ENCODE data around the gene EME1. TPM values are rescaled to one million over a fixed set of nuclear protein-coding genes. Genes with fewer than 3 reads are reported as not detected.
A peak's percentile ranks its signal among the peaks of the same experiment; 100 is the strongest.
"Not testable (repeated sequence)": the region's sequence is repeated elsewhere in the genome, so short reads cannot be mapped to it uniquely, and the experiment has no call there.

EME1 gene, protein sequence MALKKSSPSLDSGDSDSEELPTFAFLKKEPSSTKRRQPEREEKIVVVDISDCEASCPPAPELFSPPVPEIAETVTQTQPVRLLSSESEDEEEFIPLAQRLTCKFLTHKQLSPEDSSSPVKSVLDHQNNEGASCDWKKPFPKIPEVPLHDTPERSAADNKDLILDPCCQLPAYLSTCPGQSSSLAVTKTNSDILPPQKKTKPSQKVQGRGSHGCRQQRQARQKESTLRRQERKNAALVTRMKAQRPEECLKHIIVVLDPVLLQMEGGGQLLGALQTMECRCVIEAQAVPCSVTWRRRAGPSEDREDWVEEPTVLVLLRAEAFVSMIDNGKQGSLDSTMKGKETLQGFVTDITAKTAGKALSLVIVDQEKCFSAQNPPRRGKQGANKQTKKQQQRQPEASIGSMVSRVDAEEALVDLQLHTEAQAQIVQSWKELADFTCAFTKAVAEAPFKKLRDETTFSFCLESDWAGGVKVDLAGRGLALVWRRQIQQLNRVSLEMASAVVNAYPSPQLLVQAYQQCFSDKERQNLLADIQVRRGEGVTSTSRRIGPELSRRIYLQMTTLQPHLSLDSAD
- total RNA-seq = 0.79 and 1.5 TPM in 2 replicates

DNA sequence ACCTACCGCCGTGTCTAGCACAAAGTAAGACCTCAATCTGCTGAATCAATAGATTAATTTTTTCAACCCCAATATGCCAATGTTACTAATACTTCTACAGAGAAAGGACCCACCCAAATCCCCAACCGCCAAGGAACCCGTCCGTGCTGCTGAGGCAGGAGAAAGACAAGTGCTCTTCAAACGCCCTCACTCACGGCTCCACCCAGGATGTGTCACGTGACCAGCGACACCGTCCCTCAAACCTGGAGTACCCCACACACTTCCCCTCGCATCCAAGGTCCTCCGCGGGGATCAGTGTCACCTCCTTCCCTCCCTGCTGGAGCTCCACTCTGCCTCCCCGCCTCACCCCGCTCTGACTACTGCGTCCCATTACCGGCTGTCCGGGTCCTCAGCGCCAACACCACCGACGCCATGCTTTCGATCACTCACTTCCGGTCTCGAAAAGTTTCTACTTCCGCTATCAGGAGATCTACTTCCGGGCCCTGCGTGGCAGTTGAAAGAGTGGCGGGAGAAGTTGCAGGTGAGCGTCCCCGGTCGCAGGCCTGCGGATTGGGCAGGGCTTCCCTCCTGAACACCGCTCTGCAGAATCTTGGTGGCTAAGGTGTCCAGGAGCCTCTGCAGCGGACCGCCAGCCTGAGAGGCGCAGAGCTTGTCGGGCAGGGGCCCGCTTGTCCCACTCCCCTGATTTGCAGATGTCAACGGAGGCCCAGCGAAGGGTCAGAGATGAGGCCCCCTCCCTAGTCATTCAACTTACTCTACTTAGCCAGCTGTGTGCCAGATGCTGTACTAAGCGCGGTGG, at the start of gene EME1, which contains the start of gene MRPL27:
Gene EME1, plus strand, starts transcription at position 472 of the 799 bp plus-strand sequence. CDS start 1,980 bp downstream, outside the sequence.
Gene MRPL27, minus strand, starts transcription at position 427 of the 799 bp plus-strand sequence. Its CDS starts 14 bp downstream, at position 413.
- peak; percentile 87 for DNase-seq (ENCODE audit: low read depth in 2 of 2)

DNA sequence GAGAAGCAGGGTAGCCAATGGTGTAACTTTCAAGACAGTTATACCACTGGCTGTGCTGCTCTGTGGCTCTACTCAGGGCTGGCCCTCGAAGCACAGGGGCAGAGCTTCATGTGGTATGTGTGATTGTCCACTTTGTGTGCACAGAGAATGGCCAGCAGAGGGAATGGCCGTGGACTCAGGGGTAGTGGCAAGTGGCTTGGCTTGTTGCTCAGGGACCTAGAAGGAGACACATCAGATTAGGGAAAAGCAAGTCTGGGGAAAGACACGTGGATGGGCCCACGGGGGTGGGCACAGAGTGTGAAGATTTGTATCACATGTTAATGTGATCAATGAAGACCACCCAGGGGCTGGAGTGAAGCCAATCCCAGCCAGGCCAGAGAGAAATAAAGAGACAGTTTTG, 47.1 kb upstream of the EME1 start:
- DNase-seq (ENCODE audit: low read depth in 2 of 2) = no peak

DNA sequence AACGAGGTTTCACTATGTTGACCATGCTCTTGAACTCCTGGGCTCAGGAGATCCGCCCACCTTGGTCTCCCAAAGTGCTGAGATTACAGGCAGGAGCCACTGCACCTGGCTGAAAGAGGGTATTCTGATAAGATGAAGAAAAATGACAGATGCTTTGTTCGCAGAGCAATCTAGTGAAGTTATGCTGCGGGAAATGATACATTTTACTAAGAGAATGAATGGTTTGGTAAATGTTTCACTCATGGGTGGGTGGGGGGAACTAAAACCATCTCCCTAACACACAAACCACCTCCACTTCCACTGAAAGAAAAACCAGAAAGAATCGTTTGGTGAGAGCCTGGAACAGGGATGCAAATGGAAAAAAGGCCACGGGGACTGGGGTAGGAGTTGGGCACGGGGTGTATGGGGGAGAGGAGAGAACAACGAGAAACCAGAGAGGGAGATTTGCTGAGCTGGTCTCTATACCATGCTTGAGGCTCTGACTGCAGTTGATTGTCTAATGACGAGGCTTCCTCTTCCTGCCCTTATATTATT, 46.1 kb upstream of the EME1 start:
- no peak for DNase-seq (ENCODE audit: low read depth in 2 of 2)

DNA sequence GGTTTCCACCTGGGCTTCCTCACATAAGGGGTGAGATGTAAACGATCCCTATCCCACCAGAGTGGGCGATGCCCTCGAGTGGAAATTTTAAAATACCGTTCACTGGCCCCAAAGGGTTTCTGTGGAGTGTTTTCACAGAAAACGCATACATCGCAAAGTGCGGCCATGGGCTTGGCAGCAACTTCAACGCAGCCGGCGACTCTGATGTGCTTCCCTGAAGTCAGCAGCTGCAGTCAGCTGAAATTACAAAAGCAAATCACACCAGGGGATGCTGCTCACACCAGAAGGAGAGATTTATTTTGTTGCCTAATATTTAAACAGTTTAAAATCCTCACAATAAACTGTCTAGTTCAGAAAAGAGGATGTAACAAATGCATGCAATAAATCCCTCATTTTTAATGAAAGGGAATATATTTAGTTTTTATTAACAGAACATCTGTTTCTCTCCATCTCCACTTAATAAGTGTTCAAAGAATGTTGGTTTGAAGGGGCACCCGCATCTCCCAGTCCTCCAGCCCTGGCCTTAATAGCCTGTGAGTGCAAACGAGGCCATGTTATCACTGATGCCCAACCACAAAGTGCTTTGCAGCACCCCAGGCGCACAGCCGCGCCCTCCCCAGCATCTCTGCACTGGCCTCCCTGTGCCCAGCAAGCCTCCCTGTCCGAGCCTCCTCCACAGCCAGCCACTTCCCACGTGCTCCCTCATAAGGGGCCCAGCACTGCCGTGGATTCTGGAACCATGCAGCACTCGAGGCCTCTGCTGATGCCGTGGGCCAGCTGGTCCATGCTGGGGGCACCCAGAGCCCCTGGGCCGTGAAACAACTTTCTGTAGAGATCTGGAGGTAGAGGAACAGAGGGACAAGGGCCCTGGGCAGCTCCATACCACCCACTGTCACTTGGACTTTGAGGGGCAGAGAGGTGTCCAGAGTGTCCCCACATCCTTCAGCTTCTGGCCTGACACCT, 44.4 kb upstream of the EME1 start:
- no peak for DNase-seq (ENCODE audit: low read depth in 2 of 2)

DNA sequence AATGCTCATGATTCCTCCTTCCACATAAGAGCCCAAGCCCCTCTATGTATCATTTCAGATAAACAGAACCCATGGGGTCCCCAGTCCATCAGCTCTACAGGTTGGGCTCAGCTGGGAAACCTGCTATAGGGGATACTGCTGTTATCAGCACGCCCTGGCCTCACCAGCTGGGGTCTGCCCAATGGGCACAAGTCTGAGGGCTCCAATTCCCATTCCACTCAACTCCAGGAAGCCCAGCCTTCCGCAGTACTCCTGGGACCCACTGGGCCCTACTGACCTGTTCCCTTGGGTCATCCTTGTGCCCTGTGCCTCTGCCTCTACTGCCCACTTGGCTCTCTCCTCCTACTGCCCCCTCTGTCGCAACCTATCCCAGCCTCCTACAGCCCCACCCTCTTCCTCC, 43.3 kb upstream of the EME1 start:
- DNase-seq (ENCODE audit: low read depth in 2 of 2) = no peak

DNA sequence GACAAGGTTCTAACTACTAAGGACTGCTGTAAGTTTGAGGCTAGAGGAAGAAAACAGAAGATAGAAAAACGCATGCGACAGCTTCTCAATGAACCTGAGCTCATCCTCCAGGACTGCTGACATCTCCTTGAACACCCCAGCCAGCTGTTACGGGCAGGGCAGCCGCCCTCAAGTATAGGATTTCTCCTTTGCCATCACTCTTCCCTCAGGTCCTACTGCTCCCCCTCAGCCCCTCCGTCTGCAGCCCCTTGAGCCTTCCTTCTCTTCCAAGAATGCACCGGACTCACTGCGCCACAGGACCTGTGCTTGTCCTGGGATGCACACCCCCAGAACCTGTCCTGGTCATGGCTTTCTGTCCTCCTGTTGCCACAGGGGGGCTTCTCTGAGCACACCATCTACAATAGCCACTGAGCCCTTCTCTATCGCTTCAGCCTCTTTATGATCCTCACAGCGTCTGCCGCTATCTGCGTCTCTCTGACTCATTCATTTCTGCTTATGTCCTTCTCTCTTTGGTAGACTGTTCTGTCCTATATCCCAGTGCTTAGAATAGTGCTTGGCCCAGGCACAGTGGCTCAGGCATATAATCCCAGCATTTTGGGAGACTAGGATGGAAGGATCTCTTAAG, 42.8 kb upstream of the EME1 start:
- DNase-seq (ENCODE audit: low read depth in 2 of 2) = no peak

DNA sequence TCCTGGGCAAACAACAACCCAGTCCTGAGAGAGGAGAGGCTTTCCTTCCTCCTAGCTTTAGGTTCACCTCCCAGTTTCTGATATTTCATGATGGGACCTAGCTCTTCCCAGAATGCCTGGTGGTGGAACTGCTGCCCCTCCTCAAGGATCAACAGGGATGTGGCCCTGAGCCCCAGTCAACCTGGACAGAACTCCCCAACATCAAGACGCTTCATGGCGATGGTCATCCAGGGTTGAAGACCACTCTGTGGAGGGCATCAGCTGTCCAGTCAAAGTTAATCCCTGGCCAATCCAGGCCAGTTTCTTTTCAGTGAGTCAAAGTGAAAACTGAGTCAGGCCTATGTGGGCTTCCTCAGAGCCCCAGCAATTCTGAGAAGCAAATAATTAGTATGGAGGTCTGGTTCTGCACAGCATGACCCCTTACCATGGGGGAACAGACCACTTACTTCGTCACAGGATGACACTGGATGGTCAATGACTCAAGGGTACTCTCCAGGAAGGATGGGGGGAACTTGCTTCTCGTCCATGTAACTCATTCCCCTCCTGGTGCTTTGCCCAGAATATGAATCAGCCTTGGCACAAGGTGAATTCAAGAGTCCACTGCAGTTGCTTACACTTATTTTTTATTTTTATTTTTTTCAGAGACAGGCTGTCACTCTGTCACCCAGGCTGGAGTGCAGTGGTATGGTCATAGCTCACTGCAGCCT, 41.8 kb upstream of the EME1 start:
- DNase-seq (ENCODE audit: low read depth in 2 of 2) = peak in 1 of 2 donors; percentile 57

DNA sequence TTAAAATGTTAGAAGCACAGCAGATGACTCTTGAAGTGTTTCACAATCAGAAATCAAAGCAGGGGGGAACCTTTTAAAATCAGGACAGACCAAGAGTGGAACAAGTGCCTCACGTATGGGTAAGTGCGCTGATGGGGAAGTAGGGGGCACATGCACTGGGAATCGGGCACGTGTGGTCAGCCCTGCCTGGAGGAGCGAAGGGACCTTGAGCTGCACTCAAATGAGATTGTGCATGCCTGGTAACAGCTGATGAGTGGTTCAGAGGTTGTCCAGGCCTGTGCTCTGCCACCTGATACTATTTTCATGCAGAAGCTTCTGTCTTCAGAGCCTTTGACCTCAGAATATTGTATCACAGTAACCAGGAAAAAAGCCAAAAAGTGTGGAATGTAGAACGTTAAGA, 40.8 kb upstream of the EME1 start:
- DNase-seq (ENCODE audit: low read depth in 2 of 2) = no peak

DNA sequence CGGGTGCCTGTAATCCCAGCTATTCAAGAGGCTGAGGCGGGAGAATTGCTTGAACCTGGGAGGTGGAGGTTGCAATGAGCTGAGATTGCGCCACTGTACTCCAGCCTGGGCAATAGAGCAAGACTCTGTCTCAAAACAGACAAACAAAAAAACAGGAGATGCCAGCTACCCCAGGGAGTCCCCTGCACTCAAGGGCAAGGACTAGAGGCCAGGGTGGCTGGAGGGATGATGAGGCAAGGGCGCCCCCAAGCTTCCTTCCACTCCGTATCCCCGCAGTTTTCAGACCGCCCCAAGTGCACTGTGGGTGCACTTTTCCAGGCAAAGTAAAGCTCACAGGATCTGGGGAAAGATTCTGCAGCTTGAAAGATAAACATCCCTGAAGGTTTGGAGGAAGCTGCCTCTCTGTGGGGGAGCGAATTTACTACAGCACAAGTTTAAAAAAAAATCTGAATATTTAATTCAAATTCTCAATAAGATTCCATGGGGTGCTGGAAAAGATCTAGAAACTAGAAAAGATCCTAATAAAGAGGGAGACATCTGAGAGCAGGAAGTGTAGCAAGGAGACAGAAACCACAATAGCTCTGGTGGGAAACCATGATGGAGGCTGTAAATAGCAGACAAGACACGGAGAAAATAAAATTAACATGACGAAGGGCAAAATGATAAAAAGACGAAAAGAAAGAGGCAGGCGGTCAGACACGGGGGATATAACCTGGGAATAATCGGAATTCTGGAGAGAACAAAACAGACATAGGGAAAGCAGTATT, 39.6 kb upstream of the EME1 start:
- not testable (repeated sequence) for DNase-seq (ENCODE audit: low read depth in 2 of 2)

DNA sequence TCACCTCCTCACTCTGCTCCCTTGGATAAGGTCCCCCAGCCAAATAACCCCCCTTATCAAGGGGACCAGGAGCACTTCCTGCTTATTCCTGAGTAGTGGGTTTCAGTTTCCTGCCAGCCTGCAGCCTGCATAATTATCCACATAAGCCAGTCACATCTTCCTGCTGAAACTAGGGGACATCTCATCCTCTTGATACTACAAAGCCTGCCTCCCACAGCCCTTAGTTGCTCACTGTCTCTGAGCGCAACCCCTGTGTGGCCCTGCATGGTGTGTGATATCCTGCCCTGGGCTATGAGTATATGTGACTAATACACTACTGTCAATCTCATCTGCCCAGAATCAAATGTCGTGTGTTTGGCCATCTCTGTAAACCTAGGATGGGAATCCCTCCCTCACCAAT, 35.1 kb upstream of the EME1 start:
- DNase-seq (ENCODE audit: low read depth in 2 of 2) = no peak

DNA sequence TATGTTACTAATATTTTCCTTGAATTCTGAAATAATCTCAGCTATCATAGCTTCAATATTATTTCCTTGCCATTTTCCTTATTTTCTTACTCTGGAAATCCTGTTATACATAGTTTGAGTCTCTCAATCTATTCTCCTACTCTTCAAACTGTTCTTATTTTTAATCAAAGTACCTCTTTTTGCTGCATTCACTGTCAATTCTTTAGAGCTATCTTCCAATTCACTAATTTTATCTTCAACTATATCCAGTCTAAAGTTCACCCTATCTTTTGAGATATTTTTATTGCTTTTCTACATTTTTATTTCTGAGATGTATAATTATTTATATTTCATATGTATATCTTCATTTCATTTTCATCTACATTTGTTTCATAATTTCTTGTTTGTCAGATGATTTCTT, 34.4 kb upstream of the EME1 start:
- DNase-seq (ENCODE audit: low read depth in 2 of 2) = no peak

DNA sequence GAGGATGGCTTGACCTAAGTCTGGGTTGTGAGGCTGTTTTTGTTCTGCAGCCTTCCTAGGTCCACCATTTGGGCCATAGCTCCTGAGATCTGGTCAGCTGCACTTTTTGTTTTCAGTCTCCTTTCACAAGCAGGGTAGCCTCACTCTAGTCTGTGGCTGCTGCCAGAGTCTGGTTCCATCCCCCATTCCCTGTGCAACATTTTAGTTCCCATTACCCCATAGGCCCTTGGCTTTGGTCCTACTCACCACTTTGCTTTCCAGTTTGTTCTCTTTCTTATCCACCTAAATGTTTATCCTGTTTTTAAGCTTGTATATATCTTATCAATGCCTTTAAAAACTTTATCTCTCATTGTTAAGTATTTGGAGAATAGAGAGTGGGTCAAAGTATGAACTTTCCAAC, 33.6 kb upstream of the EME1 start:
- DNase-seq (ENCODE audit: low read depth in 2 of 2) = no peak

DNA sequence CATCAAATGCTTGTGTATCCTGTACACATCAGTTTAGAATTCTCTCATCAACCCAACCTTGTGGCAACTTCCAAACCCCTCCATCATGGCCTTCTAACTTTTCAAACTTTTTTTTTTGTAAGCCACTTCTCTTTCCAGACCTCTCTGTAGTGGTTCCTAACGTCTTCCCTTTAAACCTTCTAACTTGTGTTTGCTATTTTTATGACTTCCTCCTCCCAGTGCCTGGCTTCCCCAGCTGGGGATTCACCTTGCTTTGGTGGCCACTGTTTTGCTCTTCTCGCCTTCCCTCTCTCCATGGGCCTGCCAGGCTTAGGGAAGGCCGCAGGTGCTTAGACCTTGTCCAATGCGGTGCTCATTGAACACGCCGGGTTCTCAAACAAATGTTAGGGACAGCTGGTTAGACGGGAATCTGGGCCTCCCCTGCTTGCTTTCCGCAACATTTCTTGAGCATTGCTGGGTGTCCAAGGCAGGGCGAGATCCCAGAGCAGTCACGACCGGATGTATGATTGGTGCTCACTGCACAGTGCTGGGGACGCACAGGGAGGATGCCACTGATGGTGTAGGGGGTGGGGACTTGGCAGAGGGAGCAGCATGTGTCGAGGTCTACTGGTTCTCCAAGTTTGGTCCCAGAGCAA, 28.2 kb upstream of the EME1 start:
- DNase-seq (ENCODE audit: low read depth in 2 of 2) = no peak

DNA sequence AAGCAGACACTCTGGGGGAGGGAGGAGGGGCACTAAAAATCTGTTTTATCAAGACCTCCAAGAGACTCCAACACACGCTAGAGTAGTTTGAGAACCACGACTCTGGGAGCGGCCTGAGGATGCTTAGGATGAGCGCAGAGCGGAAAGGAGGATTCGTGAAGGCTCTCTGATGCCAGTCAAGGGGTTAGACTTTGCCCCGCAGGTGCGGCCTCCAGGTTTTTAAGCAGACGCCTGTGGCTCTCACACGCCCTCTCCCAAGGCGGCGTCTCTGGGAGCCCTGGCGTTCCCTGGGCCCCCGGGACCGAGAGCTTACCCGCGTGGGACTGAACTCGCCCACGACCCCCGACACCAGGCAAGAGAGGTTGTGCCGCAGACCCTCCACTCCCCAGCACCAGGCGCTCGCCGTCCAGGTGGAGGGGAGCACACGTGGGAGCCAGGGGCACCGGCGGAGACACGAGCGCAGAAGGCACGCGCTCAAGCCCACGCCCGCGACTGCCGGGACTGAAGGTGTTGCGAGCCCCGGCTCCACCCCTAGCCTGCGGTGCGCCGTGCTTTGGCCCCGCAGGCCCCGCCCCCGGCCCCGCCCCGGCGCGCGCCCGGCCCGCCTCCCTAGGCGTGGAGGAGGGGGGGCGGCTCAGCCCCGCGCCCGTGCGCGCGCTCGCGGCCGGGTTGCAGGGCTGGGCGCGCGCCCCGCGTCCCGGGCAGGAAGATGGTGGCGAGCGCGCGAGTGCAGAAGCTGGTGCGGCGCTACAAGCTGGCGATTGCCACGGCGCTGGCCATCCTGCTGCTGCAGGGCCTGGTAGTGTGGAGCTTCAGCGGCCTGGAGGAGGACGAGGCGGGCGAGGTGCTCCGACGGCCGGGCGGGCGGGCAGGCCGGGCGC, 27.4 kb upstream of the EME1 start, which contains the start of gene XYLT2:
Gene XYLT2, plus strand, starts transcription at position 695 of the 881 bp plus-strand sequence. Its CDS starts 15 bp downstream, at position 710.
- DNase-seq (ENCODE audit: low read depth in 2 of 2) = peak; percentile 84 to 91

DNA sequence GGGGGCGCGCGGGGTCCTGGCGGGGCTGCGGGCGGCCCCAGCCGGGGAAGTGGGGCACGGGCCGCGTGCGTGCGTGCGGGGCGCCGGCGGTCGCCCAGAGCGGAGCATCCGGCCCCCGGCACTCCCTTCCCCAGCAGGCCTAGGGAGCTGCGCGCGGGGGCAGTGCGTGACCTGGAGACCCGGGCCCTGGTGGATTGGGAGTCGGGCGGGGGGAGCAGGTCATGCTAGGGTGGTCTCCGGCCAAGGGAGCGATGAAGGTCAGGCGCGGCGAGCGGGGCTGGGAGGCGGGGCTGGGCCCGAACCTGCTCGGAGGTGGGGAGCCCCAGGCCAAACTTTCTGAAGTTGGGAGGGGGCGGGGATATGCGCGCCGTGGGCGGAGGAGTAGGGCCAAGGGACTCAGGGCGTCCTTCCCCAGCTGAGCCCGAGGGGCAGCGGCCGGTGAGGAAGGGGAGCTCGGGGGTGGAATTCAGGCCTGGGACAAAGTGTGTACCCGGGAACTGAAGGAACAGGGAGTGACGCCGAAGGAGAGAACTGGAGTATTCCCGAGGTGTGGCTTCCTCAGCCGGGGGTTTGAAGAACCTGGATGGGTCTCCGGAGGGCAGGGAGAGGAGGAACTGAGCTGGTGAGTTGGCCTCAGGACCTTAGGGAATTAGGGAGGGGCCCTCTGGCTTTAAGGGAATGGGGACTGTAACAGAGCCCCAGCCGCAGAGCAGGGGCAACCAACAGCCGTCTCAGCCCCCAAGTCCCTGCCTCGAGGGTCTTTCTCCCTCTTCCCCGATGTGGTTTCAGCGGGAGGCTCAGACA, 26.5 kb upstream of the EME1 start:
- no peak for DNase-seq (ENCODE audit: low read depth in 2 of 2)

DNA sequence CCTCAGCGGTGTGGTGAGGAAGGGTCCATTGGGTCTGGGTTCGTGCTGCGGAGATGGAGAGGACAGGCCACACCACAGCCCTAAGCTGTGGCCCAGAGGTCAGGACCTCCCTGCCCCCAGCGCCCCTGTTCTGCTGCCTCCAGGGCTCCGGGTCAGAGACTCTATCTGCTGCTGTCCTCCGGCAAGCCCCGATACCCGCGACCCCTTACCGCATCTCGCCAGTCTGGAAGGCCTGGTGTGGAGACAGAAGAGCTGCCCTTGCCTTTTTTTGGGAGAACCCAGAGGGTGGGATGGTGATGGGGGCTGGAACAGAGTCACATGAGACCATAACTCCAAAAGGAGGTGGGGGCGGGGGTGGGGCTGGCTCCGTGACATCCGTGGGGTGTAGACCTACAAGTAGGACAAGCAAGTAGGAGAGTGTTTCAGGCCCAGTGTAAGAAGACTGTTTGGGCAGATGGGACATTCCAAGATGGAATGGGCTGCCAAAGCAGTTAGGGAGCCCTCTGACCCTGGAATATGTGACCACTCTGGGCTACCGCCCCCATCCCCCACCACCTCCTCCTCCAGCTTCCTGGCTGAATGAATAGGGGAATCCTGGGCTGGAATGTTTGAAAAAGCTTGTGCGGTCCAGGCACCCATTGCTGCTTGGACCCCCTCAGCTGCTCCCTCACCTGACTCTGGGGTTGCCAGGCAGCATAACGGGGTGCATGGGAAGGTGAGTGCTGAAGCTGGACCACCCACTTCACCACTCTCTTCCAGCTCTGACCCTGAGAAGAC, 25.7 kb upstream of the EME1 start:
- DNase-seq (ENCODE audit: low read depth in 2 of 2) = no peak
